ENCODE measurements around the gene KCNAB1.

DNA sequence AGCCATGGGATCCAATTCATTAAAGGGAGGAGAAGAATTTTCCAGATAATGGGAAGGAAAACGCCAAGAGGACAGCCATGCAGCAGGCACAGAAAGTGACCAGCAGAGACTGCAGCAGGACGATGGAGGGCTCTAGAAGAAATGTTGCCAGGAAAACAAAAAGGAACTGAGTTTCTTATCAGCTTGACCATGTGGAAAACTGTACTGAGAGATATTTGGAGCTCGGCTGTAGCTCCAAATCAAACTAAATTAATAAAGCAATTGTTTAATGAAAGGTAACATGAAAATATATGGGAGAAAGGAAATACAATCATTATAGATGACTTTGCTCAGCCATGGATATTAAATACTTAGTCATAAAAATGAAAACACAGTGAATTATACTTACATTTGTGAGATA lies 370.8 kb downstream of the KCNAB1 start:
- TF ChIP-seq SIN3A (IDR thresholded peaks at IDR 0.05; ENCODE audit: borderline replicate concordance, insufficient read depth, low read length): no peak
- TF ChIP-seq, protein P1, sequence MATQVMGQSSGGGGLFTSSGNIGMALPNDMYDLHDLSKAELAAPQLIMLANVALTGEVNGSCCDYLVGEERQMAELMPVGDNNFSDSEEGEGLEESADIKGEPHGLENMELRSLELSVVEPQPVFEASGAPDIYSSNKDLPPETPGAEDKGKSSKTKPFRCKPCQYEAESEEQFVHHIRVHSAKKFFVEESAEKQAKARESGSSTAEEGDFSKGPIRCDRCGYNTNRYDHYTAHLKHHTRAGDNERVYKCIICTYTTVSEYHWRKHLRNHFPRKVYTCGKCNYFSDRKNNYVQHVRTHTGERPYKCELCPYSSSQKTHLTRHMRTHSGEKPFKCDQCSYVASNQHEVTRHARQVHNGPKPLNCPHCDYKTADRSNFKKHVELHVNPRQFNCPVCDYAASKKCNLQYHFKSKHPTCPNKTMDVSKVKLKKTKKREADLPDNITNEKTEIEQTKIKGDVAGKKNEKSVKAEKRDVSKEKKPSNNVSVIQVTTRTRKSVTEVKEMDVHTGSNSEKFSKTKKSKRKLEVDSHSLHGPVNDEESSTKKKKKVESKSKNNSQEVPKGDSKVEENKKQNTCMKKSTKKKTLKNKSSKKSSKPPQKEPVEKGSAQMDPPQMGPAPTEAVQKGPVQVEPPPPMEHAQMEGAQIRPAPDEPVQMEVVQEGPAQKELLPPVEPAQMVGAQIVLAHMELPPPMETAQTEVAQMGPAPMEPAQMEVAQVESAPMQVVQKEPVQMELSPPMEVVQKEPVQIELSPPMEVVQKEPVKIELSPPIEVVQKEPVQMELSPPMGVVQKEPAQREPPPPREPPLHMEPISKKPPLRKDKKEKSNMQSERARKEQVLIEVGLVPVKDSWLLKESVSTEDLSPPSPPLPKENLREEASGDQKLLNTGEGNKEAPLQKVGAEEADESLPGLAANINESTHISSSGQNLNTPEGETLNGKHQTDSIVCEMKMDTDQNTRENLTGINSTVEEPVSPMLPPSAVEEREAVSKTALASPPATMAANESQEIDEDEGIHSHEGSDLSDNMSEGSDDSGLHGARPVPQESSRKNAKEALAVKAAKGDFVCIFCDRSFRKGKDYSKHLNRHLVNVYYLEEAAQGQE (IDR thresholded peaks at IDR 0.05; ENCODE audit: insufficient read depth in 1 of 2, low read depth in 2 of 2, low read length in 2 of 2): no peak

All from PFSK-1 (cell line).